HCT116 (cell line): ENCODE data around the gene ALAS2. TPM values are rescaled to one million over a fixed set of nuclear protein-coding genes. Genes with fewer than 3 reads are reported as not detected.

Experiments used
- ATAC-seq: fragments of 200-7000 bp; cut with Tn5 transposase; 2 replicates; pipeline ENCODE4 v1.9.1; 2020; ENCODE audit warnings: mild to moderate bottlenecking, moderate library complexity
- BruUV-seq: library from RNA; stranded (reverse); fragments of 400-500 nt; replicated peaks from 2 replicates; lab custom pipeline; 2021; lab: Mats Ljungman, UMichigan
- CTCF ChIA-PET: fragments of 300-600 bp; sonication (Branson Sonifier 250); formaldehyde crosslinking; loops from one replicate; lab custom pipeline; 2021; ENCODE audit warnings: antibody characterized with exemption; lab: Charles Lee
- POLR2A ChIA-PET: fragments of 300-600, 350-600 bp; sonication (Branson Sonifier 250); formaldehyde crosslinking; loops from one replicate; lab custom pipeline; 2021; ENCODE audit warnings: antibody characterized with exemption; lab: Charles Lee
- RAD21 ChIA-PET, 2 experiments: fragments of 300-600 bp; sonication (Branson Sonifier 250); formaldehyde crosslinking; loops; one replicate each; lab custom pipeline; 2023; ENCODE audit warnings: low total read pairs in 2 of 2; ENCODE audit not compliant: uncharacterized antibody in 2 of 2, unreplicated experiment in 2 of 2, low non-redundant PET in 1 of 2; lab: Charles Lee
- DNase-seq: peaks from one replicate; pipeline ENCODE4 v3.0.0-alpha.2; 2010; ENCODE audit warnings: low read depth, low spot score
- H2AFZ ChIP-seq: fragments of 200-600 bp; shearing (Covaris generic), sonication (generic); 2 replicates; pipeline ENCODE4 v1.6.1; 2017; ENCODE audit warnings: low read depth, mixed run types, mixed read lengths, antibody characterized with exemption, low read length; ENCODE audit not compliant: poor library complexity, severe bottlenecking
- H3K27ac ChIP-seq: 2 replicates; pipeline ENCODE4 v1.5.1; 2012; ENCODE audit warnings: low read depth, low read length
- H3K27me3 ChIP-seq: fragments of 200-600 bp; sonication (generic); 2 replicates; pipeline ENCODE4 v1.6.1; 2016; ENCODE audit warnings: mixed run types, low read length, mixed read lengths; ENCODE audit not compliant: insufficient read depth
- H3K36me3 ChIP-seq, 2 experiments: fragments of 200-500 bp in 1 of 2; fragments of 200-600 bp in 1 of 2; sonication (Bioruptor generic) in 1 of 2; sonication (generic) in 1 of 2; 2 replicates each; pipeline versions ENCODE4 v1.5.1 to v1.6.1; 2014 to 2016; ENCODE audit warnings: low read length in 2 of 2, inconsistent platforms in 1 of 2, mixed read lengths in 1 of 2, mixed run types in 1 of 2; ENCODE audit not compliant: insufficient read depth in 2 of 2, control insufficient read depth in 1 of 2
- H3K4me1 ChIP-seq, 2 experiments: fragments of 200-600 bp in 1 of 2; sonication (generic) in 1 of 2; 2 replicates each; pipeline versions ENCODE4 v1.5.1 to v1.6.1; 2012 to 2017; ENCODE audit warnings: low read length in 2 of 2, inconsistent platforms in 1 of 2, mild to moderate bottlenecking in 1 of 2, mixed read lengths in 1 of 2, mixed run types in 1 of 2, moderate library complexity in 1 of 2; ENCODE audit not compliant: insufficient read depth in 2 of 2, control insufficient read depth in 1 of 2
- H3K4me2 ChIP-seq: fragments of 200-600 bp; sonication (generic); 2 replicates; pipeline ENCODE4 v1.6.1; 2017; ENCODE audit warnings: mixed run types, low read length, mixed read lengths
- H3K4me3 ChIP-seq, 2 experiments: fragments of 200-600 bp in 1 of 2; sonication (generic) in 1 of 2; replicated peaks in 1 of 2; 2 replicates each; pipeline ENCODE4 v1.5.1; 2011 to 2016; ENCODE audit warnings: low read length in 2 of 2, control low read depth in 1 of 2, low read depth in 1 of 2, mild to moderate bottlenecking in 1 of 2, mixed read lengths in 1 of 2, mixed run types in 1 of 2
- H3K79me2 ChIP-seq: fragments of 200-600 bp; sonication (generic); 2 replicates; pipeline ENCODE4 v1.6.1; 2017; ENCODE audit warnings: mild to moderate bottlenecking, mixed run types, low read length, moderate library complexity, mixed read lengths; ENCODE audit not compliant: insufficient read depth
- H3K9ac ChIP-seq: fragments of 200-600 bp; sonication (generic); 2 replicates; pipeline ENCODE4 v1.6.1; 2016; ENCODE audit warnings: low read length, mixed read lengths
- H3K9me2 ChIP-seq: fragments of 200-600 bp; sonication (generic), shearing (Covaris generic); 2 replicates; pipeline ENCODE4 v1.6.1; 2017; ENCODE audit warnings: mixed run types, mild to moderate bottlenecking, moderate library complexity; ENCODE audit not compliant: insufficient read depth
- H3K9me3 ChIP-seq, 2 experiments: fragments of 200-500 bp in 1 of 2; fragments of 200-600 bp in 1 of 2; sonication (Bioruptor generic) in 1 of 2; sonication (generic) in 1 of 2; 2 replicates each; pipeline ENCODE4 v1.6.1; 2014 to 2017; ENCODE audit warnings: low read length in 2 of 2, mixed read lengths in 2 of 2, inconsistent platforms in 1 of 2, low read depth in 1 of 2, mild to moderate bottlenecking in 1 of 2, mixed run types in 1 of 2, moderate library complexity in 1 of 2; ENCODE audit not compliant: control insufficient read depth in 1 of 2, insufficient read depth in 1 of 2
- H4K20me1 ChIP-seq: fragments of 200-600 bp; sonication (generic), shearing (Covaris generic); 2 replicates; pipeline ENCODE4 v1.6.1; 2017; ENCODE audit warnings: mixed run types, mild to moderate bottlenecking, moderate library complexity; ENCODE audit not compliant: insufficient read depth
- EZH2phosphoT487 ChIP-seq: fragments of 200-600 bp; IDR thresholded peaks from 2 replicates; pipeline ENCODE4 v1.6.1; 2018; ENCODE audit warnings: antibody characterized with exemption, borderline replicate concordance
- FOSL1 ChIP-seq: IDR thresholded peaks from 2 replicates; pipeline ENCODE4 v1.6.1; 2012; ENCODE audit warnings: low read depth
- POLR2AphosphoS5 ChIP-seq: IDR thresholded peaks from 2 replicates; pipeline ENCODE4 v1.6.1; 2011; ENCODE audit warnings: mild to moderate bottlenecking, low read depth, low read length, moderate library complexity
- SRF ChIP-seq: IDR thresholded peaks from 2 replicates; pipeline ENCODE4 v1.6.1; 2012; ENCODE audit warnings: low read depth
- ZFX ChIP-seq: fragments of 450-650 bp; IDR thresholded peaks from 2 replicates; pipeline ENCODE4 v1.6.1; 2017
- ZNF274 ChIP-seq: fragments of 200-500 bp; sonication (Bioruptor generic); IDR thresholded peaks from 2 replicates; pipeline ENCODE4 v1.6.1; 2014; ENCODE audit warnings: mild to moderate bottlenecking, low read depth, low read length, inconsistent platforms
- intact Hi-C: fragments of 100-400 bp; cut with micrococcal nuclease; formaldehyde crosslinking; loops from 2 replicates; pipeline ENCODE4 v1.10.0; 2022
- total RNA-seq: library from RNA; stranded (reverse); gene quantifications from one replicate; pipeline ENCODE4 v1.2.1, GENCODE V29; 2021; ENCODE audit not compliant: unreplicated experiment
- TF ChIP-seq, protein P1 (sequence below): IDR thresholded peaks from 2 replicates; pipeline ENCODE4 v1.6.1; 2012
- TF ChIP-seq, protein P2 (sequence below): IDR thresholded peaks from 2 replicates; pipeline ENCODE4 v1.6.1; 2012

ALAS2 gene
- total RNA-seq, 1 experiment from 2014 or later: not detected

DNA sequence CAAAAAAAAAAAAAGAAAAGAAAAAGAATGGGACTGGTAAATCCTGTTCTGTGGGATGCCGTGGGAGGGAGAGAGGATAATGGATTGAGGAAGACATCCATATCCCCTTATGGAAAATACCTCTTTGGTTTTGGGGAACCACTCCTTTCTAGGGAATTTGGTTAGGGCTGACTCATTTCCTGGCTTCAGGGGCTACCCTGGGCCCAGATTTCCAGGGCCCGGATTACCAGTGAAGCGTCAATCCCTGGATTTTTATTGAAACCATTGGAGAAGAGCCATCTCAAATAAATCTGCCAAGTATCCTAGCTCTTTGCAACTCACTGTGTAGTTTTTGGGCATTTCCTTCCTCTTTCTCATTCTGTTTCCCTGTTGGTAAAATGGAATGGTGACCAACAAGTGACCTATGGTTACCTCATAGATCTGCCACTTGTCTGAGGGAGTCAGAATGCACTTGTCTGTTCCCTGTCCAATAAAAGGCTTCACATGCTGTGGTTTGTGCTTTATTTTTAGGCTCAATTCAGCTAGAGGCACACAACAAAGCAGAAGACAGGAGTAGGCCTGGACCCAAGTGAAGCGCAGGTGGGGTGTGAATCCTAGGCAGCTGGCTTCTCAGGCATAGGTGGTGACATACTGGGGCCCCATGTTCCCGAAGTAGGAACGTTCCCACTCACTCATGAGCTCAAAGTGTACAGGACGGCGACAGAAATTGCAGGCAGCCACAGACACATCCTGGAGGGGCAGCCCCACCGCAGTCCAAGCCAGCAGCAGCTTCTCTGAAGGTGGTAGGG is 22.0 kb downstream of the ALAS2 start:
- Histone ChIP-seq H4K20me1 (no peaks in the 10 kb centered on the region), H3K79me2 (no peaks in the 10 kb centered on the region), H3K27ac (peak overlapping the region; percentile 72), H3K4me1 (peaks cover 16 to 40% of the 10 kb centered on the region in 2 experiments), H3K9me2 (no peaks in the 10 kb centered on the region), H3K27me3 (no peaks in the 10 kb centered on the region), H3K9me3 (no peaks in the 10 kb centered on the region), H2AFZ (no peak overlapping the region), H3K36me3 (no peaks in the 10 kb centered on the region; a peak in 1 of 4 replicates), H3K9ac (no peak overlapping the region; the same call in 1 of the 2 replicates), H3K4me2 (peak overlapping the region; percentile 58), H3K4me3 (peak overlapping the region in 1 of 2 experiments; percentile 18; a peak in 1 of 4 replicates)
- peak; percentile 57 for ATAC-seq
- RAD21 ChIA-PET: no interaction called here
- BruUV-seq: no TSS peak
- TF ChIP-seq POLR2AphosphoS5 (peak; percentile 22; the same call in 1 of the 2 replicates), ZFX (no peak)
- TF ChIP-seq, protein P1, sequence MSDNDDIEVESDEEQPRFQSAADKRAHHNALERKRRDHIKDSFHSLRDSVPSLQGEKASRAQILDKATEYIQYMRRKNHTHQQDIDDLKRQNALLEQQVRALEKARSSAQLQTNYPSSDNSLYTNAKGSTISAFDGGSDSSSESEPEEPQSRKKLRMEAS: no peak
- intact Hi-C loops: no loop called here
- POLR2A ChIA-PET: interaction anchor here (3.0 kb wide), 1 partner anchor 9 kb away, joined by 10 read pairs; the partner anchor contains the start of gene APEX2
- CTCF ChIA-PET: no interaction called here
- peak; percentile 12 for DNase-seq

DNA sequence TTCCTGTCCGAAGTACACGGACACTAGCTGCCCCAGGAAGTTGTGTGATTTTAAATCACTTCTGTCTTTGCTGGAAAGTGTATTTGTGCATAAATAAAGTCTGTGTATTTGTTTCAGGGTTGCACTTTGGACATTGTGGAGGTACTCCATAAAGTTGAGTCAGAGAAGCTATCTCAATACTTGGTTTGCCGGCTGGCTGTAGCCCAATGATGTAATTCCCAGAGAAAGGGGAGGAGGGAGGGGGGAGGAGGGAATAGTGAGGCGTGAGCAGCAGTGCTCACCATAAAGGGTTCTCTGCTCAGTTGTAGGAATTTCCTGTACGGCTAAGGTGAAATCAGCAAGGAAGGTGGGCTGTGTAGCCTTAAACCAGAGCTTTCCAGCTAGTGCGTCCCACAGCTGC is 23.1 kb downstream of the ALAS2 start:
- no peaks in the 10 kb centered on the region; a peak in 1 of 4 replicates for H3K36me3 ChIP-seq
- 0 out of 2 replicates have a peak overlapping the region, but pooled peaks have one; percentile 14 for H3K9ac ChIP-seq
- no peak for TF ChIP-seq FOSL1
- no peak for TF ChIP-seq ZNF274
- TF ChIP-seq SRF: no peak
- TF ChIP-seq EZH2phosphoT487: no peak
- TF ChIP-seq, protein P2, sequence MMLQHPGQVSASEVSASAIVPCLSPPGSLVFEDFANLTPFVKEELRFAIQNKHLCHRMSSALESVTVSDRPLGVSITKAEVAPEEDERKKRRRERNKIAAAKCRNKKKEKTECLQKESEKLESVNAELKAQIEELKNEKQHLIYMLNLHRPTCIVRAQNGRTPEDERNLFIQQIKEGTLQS: no peak
- no peak overlapping the region; a peak in 1 of 4 replicates for H3K4me3 ChIP-seq
- H3K27ac ChIP-seq: peak overlapping the region; percentile 72; the same call in 1 of the 2 replicates
- no peaks in the 10 kb centered on the region for H3K9me3 ChIP-seq
- intact Hi-C loops: no loop called here
- RAD21 ChIA-PET: no interaction called here
- no peak for DNase-seq
- peaks cover 8% of the 10 kb centered on the region; the same call in 1 of the 2 replicates for H3K79me2 ChIP-seq
- CTCF ChIA-PET: interaction anchor here (0.7 kb wide), 1 partner anchor 526 kb away, joined by 3 read pairs; no protein-coding TSS in a partner anchor
- no peaks in the 10 kb centered on the region for H3K9me2 ChIP-seq
- BruUV-seq: no TSS peak
- peaks cover 16 to 51% of the 10 kb centered on the region in 2 experiments for H3K4me1 ChIP-seq
- peak overlapping the region; percentile 58 for H3K4me2 ChIP-seq
- peak; percentile 38 for ATAC-seq
- no peaks in the 10 kb centered on the region for H4K20me1 ChIP-seq
- no peaks in the 10 kb centered on the region for H3K27me3 ChIP-seq
- POLR2A ChIA-PET: no interaction called here
- no peak overlapping the region for H2AFZ ChIP-seq
